H9 (cell line): Measurements from ENCODE around the gene UBL4A. TPM values are rescaled to one million over a fixed set of nuclear protein-coding genes. Genes with fewer than 3 reads are reported as not detected.

Experiments used
- DNase-seq: peaks from one replicate; pipeline ENCODE4 v3.0.0-alpha.2; 2017
- H2AFZ ChIP-seq: one replicate; pipeline ENCODE4 v1.6.1; 2013; ENCODE audit warnings: mild to moderate bottlenecking, low read length, control low read depth, moderate library complexity
- H2AK5ac ChIP-seq: 2 replicates; pipeline ENCODE4 v1.6.1; 2013; ENCODE audit warnings: low read length, control low read depth, mixed read lengths; ENCODE audit not compliant: insufficient read length
- H2BK120ac ChIP-seq: one replicate; pipeline ENCODE4 v1.6.1; 2013; ENCODE audit warnings: low read depth, mild to moderate bottlenecking, low read length, control low read depth, inconsistent platforms; ENCODE audit not compliant: poor library complexity, severe bottlenecking
- H2BK12ac ChIP-seq: 2 replicates; pipeline ENCODE4 v1.6.1; 2013; ENCODE audit warnings: low read length, control low read depth, mixed read lengths, low read depth; ENCODE audit not compliant: insufficient read length
- H2BK15ac ChIP-seq: 2 replicates; pipeline ENCODE4 v1.6.1; 2013; ENCODE audit warnings: low read depth, low read length, control low read depth
- H2BK20ac ChIP-seq: one replicate; pipeline ENCODE4 v1.6.1; 2013; ENCODE audit warnings: low read depth, mild to moderate bottlenecking, low read length, control low read depth, inconsistent platforms; ENCODE audit not compliant: poor library complexity, severe bottlenecking
- H2BK5ac ChIP-seq: 2 replicates; pipeline ENCODE4 v1.6.1; 2013; ENCODE audit warnings: low read length, control low read depth, mixed read lengths; ENCODE audit not compliant: insufficient read length
- H3K14ac ChIP-seq: 2 replicates; pipeline ENCODE4 v1.6.1; 2013; ENCODE audit warnings: low read length, control low read depth; ENCODE audit not compliant: insufficient read depth
- H3K18ac ChIP-seq: 2 replicates; pipeline ENCODE4 v1.6.1; 2013; ENCODE audit warnings: low read depth, mild to moderate bottlenecking, mixed read lengths, low read length, control low read depth; ENCODE audit not compliant: insufficient read length
- H3K23ac ChIP-seq: 2 replicates; pipeline ENCODE4 v1.6.1; 2013; ENCODE audit warnings: low read length, control low read depth, mixed read lengths, low read depth; ENCODE audit not compliant: insufficient read length
- H3K23me2 ChIP-seq: 2 replicates; pipeline ENCODE4 v1.6.1; 2013; ENCODE audit warnings: low read depth, mild to moderate bottlenecking, mixed read lengths, low read length, control low read depth; ENCODE audit not compliant: insufficient read length, poor library complexity, severe bottlenecking
- H3K27ac ChIP-seq: 2 replicates; pipeline ENCODE4 v1.5.1; 2013; ENCODE audit warnings: low read length, control low read depth, mixed read lengths, low read depth; ENCODE audit not compliant: insufficient read length
- H3K27me3 ChIP-seq: 2 replicates; pipeline ENCODE4 v1.6.1; 2013; ENCODE audit warnings: low read length, control low read depth, inconsistent platforms; ENCODE audit not compliant: insufficient read depth
- H3K4ac ChIP-seq: 2 replicates; pipeline ENCODE4 v1.6.1; 2013; ENCODE audit warnings: low read depth, mild to moderate bottlenecking, control low read depth, inconsistent platforms, low read length, moderate library complexity
- H3K4me1 ChIP-seq: 2 replicates; pipeline ENCODE4 v1.6.1; 2013; ENCODE audit warnings: low read length, control low read depth, inconsistent platforms; ENCODE audit not compliant: insufficient read depth
- H3K4me2 ChIP-seq: 2 replicates; pipeline ENCODE4 v1.6.1; 2013; ENCODE audit warnings: low read length, control low read depth, mixed read lengths; ENCODE audit not compliant: insufficient read length, insufficient read depth
- H3K56ac ChIP-seq: 2 replicates; pipeline ENCODE4 v1.6.1; 2013; ENCODE audit warnings: low read depth, mild to moderate bottlenecking, mixed read lengths, low read length, control low read depth; ENCODE audit not compliant: insufficient read length
- H3K79me1 ChIP-seq: 2 replicates; pipeline ENCODE4 v1.6.1; 2013; ENCODE audit warnings: low read depth, mild to moderate bottlenecking, moderate library complexity, low read length, control low read depth, inconsistent platforms; ENCODE audit not compliant: insufficient read depth, poor library complexity, severe bottlenecking
- H3K79me2 ChIP-seq: 2 replicates; pipeline ENCODE4 v1.6.1; 2013; ENCODE audit warnings: low read length, control low read depth, inconsistent platforms; ENCODE audit not compliant: insufficient read depth
- H3K9ac ChIP-seq: 2 replicates; pipeline ENCODE4 v1.6.1; 2013; ENCODE audit warnings: low read length, control low read depth, mixed read lengths; ENCODE audit not compliant: insufficient read length; ENCODE audit errors: extremely low read depth
- H3K9me3 ChIP-seq: one replicate; pipeline ENCODE4 v1.6.1; 2013; ENCODE audit warnings: low read depth, low read length, inconsistent platforms; ENCODE audit not compliant: control insufficient read depth
- H3T11ph ChIP-seq: one replicate; pipeline ENCODE4 v1.6.1; 2013; ENCODE audit warnings: mild to moderate bottlenecking, low read length, control low read depth, inconsistent platforms
- H4K20me1 ChIP-seq: one replicate; pipeline ENCODE4 v1.6.1; 2013; ENCODE audit not compliant: control insufficient read depth, insufficient read length, insufficient read depth
- H4K5ac ChIP-seq: 2 replicates; pipeline ENCODE4 v1.6.1; 2013; ENCODE audit warnings: low read depth, mild to moderate bottlenecking, mixed read lengths, low read length, control low read depth; ENCODE audit not compliant: insufficient read length
- H4K8ac ChIP-seq: replicated peaks from 2 replicates; pipeline ENCODE4 v1.6.1; 2013; ENCODE audit warnings: low read length, control low read depth, mixed read lengths, low read depth; ENCODE audit not compliant: insufficient read length
- H4K91ac ChIP-seq: 2 replicates; pipeline ENCODE4 v1.6.1; 2013; ENCODE audit warnings: low read depth, mild to moderate bottlenecking, moderate library complexity, mixed read lengths, low read length, control low read depth; ENCODE audit not compliant: insufficient read length
- H3K27ac Mint-ChIP-seq, 3 experiments: 2 replicates in 2 of 3; 3 replicates in 1 of 3; pipeline ENCODE4 v1.8.0; 2020 to 2021; ENCODE audit warnings: mixed read lengths in 3 of 3, mild to moderate bottlenecking in 1 of 3, moderate library complexity in 1 of 3
- H3K27me3 Mint-ChIP-seq: 2 replicates; pipeline ENCODE4 v1.8.0; 2021; ENCODE audit warnings: low read depth, mild to moderate bottlenecking, moderate library complexity, mixed read lengths
- H3K36me3 Mint-ChIP-seq, 3 experiments: 2 replicates in 2 of 3; 3 replicates in 1 of 3; pipeline ENCODE4 v1.8.0; 2020 to 2021; ENCODE audit warnings: low read depth in 3 of 3, mixed read lengths in 3 of 3; ENCODE audit not compliant: insufficient read depth in 1 of 3
- H3K4me1 Mint-ChIP-seq, 2 experiments: 2 replicates each; pipeline ENCODE4 v1.8.0; 2020; ENCODE audit warnings: mixed read lengths in 2 of 2
- H3K4me3 Mint-ChIP-seq, 2 experiments: 2 replicates in 1 of 2; 3 replicates in 1 of 2; pipeline ENCODE4 v1.8.0; 2020 to 2021; ENCODE audit warnings: mild to moderate bottlenecking in 2 of 2, mixed read lengths in 2 of 2, moderate library complexity in 1 of 2
- H3K9me3 Mint-ChIP-seq, 2 experiments: 2 replicates in 1 of 2; 3 replicates in 1 of 2; pipeline ENCODE4 v1.8.0; 2020; ENCODE audit warnings: mild to moderate bottlenecking in 2 of 2, mixed read lengths in 2 of 2, moderate library complexity in 1 of 2
- WGBS: extraction: QIAGEN DNeasy Blood & Tissue Kit; methylation state at CpG from one replicate; pipeline ENCODE4 v1.1.7; 2013; ENCODE audit warnings: missing lambda C conversion rate, low lambda C conversion rate, mixed read lengths; ENCODE audit not compliant: insufficient read length; ENCODE audit errors: extremely low coverage; 5-methylcytosine and 5-hydroxymethylcytosine counted together
- total RNA-seq: library from RNA; stranded (reverse); gene quantifications from 2 replicates; pipeline ENCODE4 v1.2.1, GENCODE V29; 2021
- TF ChIP-seq, protein P1 (sequence below): fragments of 200-600 bp; sonication (generic); conservative IDR thresholded peaks from 3 replicates; pipeline ENCODE4 v1.8.0; 2021; ENCODE audit warnings: antibody characterized with exemption, mild to moderate bottlenecking

UBL4A gene
- total RNA-seq, 1 experiment from 2014 or later, result 30.9 TPM

DNA sequence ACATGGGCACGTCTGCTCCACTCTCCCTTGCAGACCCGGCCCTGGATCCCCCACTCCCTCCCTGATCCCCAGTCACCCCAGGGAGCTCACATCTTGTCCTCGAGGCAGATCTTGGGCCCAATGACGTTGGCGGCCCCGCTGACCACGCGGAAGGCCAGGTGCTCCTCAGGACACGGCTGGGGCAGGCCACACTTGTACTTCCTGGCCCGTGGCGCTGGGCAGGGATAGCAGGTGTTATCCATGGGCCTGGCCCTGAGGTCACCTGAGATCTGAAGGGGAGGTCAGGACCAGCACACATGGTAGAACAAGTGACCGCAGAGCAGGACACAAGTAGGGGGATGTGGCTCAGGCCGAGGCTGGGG, 21.9 kb upstream of the UBL4A start:
- Histone ChIP-seq H3T11ph (no peak overlapping the region), H2BK15ac (no peak overlapping the region), H3K9me3 (peaks cover 12% of the 10 kb centered on the region), H3K4me2 (no peak overlapping the region), H2BK120ac (no peak overlapping the region), H3K4me1 (no peaks in the 10 kb centered on the region), H4K91ac (no peak overlapping the region), H3K79me1 (no peaks in the 10 kb centered on the region), H3K27ac (no peak overlapping the region), H3K23me2 (no peaks in the 10 kb centered on the region), H3K56ac (no peak overlapping the region), H3K9ac (no peak overlapping the region), H2BK12ac (no peak overlapping the region), H3K79me2 (no peaks in the 10 kb centered on the region), H3K14ac (no peak overlapping the region), H2AK5ac (no peak overlapping the region), H2BK5ac (no peak overlapping the region), H3K27me3 (no peaks in the 10 kb centered on the region), H2BK20ac (no peak overlapping the region), H3K18ac (no peak overlapping the region), H2AFZ (no peak overlapping the region), H4K20me1 (no peaks in the 10 kb centered on the region), H4K8ac (no peak overlapping the region), H3K23ac (no peak overlapping the region), H3K4ac (no peak overlapping the region), H4K5ac (no peak overlapping the region)
- TF ChIP-seq, protein P1, sequence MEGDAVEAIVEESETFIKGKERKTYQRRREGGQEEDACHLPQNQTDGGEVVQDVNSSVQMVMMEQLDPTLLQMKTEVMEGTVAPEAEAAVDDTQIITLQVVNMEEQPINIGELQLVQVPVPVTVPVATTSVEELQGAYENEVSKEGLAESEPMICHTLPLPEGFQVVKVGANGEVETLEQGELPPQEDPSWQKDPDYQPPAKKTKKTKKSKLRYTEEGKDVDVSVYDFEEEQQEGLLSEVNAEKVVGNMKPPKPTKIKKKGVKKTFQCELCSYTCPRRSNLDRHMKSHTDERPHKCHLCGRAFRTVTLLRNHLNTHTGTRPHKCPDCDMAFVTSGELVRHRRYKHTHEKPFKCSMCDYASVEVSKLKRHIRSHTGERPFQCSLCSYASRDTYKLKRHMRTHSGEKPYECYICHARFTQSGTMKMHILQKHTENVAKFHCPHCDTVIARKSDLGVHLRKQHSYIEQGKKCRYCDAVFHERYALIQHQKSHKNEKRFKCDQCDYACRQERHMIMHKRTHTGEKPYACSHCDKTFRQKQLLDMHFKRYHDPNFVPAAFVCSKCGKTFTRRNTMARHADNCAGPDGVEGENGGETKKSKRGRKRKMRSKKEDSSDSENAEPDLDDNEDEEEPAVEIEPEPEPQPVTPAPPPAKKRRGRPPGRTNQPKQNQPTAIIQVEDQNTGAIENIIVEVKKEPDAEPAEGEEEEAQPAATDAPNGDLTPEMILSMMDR, result no peak
- no CpG with 5 or more reads among the region's 13 CpGs for WGBS
- Mint-ChIP-seq H3K4me3 (no peak overlapping the region), H3K27ac (no peak overlapping the region), H3K36me3 (peaks cover 30 to 44% (median 34%) of the 10 kb centered on the region in 3 experiments), H3K9me3 (peaks cover 63 to 72% of the 10 kb centered on the region in 2 experiments), H3K4me1 (no peaks in the 10 kb centered on the region), H3K27me3 (no peaks in the 10 kb centered on the region; the same call in 1 of the 2 replicates)
- no peak for DNase-seq
